Stimulated activated CD8-positive, alpha-beta memory T cell treated with anti-CD3 and anti-CD28 coated beads, Interleukin-12 subunit alpha, Interleukin-12 subunit beta, amount 100 ng/mL, for 4 hours (primary cell): ENCODE results near the gene PDE9A.
"Not testable (repeated sequence)": the region's sequence is repeated elsewhere in the genome, so short reads cannot be mapped to it uniquely, and the experiment has no call there.

Source experiments
- DNase-seq: peaks from one replicate; pipeline ENCODE4 v3.0.0-alpha.2; 2020; ENCODE audit warnings: low read depth

PDE9A gene

DNA sequence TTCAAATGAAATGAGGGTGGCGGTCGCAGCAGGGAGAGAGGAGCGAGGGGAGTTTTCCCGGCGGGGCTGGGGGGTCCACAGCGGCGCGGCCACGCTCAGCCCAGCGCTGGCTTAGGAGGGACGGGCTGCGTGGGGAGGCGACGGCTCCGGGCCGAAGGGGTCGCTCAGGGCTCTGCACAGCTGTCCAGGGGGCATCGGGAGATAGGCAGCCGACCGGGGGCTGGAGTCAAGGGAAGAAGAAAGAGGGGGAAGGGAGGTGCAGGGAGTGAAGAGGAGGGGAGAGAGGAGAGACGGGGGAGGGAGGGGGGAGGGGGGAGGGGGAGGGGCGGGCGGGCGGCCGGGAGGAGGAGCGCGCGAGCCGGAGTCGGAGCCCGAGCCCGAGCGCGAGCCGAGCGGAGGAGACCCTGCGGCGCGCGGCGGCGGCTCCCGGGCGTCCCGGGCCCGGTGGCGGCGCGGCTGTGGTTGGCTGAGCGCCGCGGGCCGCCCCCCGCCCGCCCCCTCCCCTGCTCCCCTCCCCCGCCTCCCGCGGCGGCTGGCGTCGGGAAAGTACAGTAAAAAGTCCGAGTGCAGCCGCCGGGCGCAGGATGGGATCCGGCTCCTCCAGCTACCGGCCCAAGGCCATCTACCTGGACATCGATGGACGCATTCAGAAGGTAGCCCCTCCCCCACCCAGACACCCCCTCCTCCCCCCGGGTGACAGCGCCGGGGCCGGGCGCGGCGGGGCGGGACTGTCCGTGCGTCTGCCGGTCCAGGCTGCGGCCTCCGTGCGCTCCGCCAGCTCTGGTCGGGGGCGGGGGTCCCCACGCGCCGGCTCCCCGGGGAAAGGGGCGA is at the start of gene PDE9A:
PDE9A (plus strand) TSS at position 391 of the 831 bp plus-strand sequence; CDS start at position 585, 194 bp downstream.
- DNase-seq, result no peak

DNA sequence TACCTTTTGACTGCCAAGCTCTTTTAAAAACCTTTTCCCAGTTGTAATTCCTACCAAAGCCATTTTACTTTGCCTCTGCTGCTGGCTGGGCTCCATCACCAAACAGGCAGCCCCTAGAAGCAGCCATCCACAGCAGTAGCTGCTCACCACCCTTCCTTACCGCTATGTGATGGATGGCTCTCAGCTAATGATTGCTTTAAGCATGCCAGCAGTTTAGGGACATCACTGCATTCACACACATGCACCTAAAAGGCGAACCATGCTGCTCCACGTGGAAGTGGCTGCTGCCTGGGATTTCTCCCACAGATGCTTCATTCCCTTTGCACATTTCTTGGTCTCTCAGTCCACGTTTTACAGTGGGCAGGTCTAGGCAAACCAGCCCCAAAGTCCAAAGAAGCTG is 46.3 kb upstream of the PDE9A start:
- no peak for DNase-seq

DNA sequence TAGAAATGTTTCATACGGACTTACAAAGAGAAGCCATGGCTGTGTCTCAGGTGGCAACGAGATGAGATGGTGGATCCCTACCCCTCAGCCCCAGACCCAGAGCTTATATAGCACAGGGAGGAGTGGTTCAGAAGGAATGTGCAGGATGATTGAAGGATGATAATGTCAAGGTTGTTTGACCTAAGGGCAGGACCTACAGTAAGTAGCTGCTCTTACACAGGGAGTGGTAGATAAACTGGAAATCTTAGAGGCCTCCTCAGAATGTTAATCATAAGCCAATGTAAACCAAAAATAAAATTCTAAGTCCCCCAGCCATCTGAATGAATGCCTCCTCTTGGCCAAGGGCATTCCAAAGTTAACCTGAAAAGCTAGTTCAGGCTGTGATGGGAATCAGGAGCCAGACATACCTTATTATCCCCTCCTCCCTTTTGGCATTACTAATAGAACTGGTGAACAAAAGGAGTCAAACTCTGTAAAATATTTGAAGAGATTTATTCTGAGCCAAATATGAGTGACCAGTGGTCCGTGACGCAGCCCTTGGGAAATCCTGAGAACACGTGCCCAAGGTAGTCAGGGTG is 45.8 kb upstream of the PDE9A start:
- DNase-seq, result no peak

DNA sequence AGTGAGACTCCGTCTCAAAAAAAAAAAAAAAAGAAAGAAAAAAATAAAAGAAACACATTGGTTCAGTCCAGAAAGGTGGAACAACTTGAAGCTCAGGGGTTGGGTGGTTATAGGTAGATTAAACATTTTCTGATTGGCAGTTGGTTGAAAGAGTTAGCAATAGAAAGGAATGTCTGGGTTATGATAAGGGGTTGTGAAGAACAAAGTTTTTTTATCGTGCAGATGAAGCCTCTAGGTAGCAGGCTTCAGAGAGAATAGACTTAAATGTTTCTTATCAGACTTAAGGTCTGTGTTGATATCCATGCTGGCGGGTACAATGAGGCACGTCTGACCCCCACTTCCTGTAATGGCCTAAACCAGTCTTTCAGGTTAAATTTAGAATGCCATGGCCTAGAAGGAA is 45.0 kb upstream of the PDE9A start:
- no peak for DNase-seq

DNA sequence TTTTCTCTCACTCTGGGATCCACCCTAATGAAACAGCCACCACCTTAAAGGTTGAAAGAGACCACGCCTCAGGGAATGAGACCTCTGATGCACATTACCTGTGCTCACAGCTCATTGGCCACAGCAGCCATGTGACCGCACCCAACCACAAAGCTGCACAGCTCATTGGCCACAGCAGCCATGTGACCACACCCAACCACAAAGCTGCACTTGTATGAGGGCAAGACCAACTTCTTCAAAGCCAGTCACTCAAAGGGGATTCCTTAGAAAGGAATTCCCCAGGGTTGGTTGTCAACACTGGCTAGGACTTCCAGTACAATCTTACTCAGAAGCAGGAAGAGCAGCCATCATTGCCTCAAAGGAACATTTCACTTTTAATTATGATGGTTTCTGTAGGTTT is 43.6 kb upstream of the PDE9A start:
- no peak for DNase-seq

DNA sequence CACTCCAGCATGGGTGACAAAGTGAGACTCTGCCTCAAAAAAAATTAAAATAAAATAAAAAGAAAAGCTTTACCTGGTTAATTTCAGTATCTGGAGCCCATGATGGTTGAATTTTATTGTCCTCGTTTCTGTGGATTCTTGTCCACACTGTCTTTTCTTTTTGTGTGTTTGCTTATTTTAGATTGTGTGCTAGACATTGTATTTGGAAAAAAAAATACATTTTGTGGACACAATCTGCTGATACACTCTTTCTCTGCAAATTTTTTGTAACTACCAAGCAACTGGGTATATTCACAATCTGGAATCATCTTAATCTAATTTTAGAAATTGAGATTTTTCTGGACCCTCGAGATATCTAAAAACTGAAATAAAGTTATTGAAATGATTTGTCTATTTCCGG is 41.6 kb upstream of the PDE9A start:
- no peak for DNase-seq

DNA sequence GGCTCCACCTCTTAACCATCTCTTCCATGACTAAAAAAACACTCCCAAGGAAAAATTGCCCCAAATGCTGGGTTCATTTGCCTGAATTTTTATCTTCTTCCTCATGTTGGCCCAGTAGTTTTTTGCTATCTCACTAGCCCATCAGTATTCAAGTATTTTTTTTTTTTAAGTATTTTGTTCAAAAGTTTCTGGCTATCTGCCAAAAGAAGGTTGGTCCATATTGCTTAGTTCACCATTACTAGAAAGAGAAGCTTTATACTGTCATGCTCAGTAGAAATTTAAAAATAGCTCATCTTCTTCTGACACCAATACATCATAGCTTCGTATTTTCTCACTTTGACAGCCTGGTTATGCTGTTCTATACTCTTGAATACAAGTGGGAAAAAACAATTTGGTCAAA is 41.0 kb upstream of the PDE9A start:
- DNase-seq, result no peak

DNA sequence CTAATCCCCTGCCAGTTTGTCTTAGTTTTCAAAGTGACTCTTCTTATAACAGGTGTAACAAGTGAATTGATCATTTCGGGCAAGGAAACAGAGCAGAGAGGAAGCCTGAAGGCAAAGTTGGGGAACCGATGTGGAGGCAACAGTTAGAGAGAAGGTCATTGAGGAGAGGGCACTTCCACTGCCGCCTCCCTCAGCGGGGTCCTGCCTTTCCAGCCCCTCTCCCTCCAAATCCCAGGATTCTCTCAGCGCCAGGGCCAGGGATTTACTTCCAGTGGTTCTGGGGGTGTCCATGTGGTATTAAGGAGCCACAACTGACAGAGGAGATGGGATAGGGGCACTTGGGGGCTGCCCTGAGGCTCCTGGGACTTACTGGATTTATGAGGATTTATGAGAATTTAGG is 39.7 kb upstream of the PDE9A start:
- DNase-seq, result no peak

DNA sequence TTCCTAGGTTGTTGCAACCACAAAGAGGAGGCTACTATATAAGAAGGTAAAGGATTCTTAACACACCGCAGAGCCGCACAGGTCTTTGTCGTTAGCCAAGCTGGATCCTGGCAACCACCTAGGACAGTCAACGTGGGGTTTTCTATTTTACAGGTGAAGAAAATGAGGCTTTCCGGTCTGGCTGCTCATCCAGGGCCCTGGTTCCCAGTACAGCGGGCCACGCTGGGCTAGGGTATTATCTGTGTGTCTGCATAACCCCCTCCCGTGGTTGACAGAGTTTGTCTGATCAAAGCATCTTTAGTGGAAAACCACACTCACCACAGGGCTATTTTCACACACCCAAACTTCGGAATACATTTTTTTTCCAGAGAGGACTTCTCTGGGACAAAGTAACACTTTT is 39.0 kb upstream of the PDE9A start:
- no peak for DNase-seq

DNA sequence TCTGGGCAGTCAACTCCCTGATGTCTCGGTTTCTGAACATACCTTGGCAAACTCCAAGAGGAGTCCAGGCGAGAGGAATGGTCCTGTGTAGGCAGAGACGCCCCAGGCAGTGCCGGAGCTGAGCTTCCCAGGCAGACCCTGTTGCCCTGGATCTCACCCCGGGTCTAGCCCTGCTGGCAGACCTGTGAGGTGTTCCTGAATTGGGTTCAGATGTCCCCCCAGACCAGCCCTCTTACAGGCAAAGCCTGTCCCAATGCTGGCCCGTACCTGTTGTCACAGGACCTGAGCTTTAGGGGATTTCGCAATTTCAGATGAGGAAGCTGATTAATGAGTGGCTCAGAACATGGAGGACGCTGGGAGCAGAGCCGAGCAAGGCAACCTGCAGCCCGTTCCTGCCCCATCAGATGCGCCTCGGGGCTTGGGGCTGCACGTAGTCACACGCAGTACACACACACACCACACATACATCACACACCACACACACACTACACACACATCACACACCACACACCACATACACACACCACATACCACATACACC is 38.5 kb upstream of the PDE9A start:
- DNase-seq, result peak; percentile 14

DNA sequence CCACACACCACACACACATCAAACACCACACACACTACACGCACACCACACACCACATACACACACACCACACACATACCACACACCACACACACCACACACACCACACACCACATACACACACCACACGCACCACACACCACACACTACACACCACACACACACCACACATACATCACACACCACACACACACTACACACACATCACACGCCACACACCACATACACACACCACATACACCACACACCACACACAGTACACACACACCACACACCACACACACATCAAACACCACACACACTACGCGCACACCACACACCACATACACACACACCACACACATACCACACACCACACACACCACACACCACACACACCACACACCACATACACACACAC is 38.0 kb upstream of the PDE9A start:
- not testable (repeated sequence) for DNase-seq

DNA sequence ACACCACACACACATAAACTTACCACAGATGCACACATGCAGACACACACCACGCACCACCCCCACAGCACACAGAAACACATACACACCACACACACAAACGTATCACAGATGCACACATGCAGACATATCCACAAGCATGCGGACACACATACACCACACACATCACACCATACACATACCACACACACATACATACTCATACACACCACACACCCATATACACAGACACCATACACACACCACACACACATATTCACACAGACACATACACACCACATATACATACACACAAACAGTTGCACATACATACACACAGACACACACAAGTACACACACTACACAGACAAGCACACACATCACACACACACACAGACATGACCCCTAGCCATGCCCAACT is 37.5 kb upstream of the PDE9A start:
- no peak for DNase-seq

DNA sequence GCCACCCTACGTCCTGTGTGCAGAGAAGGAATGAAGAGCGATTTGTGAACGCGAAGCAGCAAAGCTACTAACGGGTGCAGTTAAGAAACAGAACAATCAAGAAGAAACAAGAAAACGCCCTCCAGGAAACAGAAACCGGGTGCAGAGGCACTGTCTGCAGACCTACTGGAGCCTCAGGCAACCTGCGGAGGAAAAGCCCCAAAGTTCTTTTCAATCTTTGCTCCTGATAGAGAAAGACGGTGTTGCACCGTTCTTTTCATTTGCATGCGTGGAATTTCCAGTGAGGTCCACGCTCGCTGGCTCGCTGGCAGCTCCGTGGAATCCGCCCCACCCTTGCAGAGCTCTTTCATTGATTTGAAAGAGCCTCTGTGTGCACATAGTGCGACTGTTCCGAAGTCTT is 37.0 kb upstream of the PDE9A start:
- DNase-seq, result no peak

DNA sequence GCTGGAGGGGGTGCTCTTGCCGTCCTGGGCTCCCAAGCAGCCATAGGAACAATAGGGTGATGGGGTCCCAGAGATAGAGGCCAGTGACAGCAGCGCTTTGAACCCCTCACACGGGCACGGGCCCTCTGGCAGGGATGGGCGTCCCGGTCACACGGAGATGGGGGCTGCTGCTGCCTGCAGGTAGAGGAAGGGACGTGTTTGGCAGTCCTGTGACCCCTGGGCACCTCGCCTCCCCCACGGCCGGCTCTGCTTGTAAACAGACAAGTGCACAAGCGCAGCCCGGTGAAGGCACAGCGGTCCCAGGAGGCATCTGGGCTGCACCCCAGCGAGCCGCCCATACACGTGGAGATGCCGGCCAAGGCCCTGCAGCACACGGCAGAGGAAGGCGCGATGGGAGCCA is 36.5 kb upstream of the PDE9A start:
- DNase-seq, result no peak

DNA sequence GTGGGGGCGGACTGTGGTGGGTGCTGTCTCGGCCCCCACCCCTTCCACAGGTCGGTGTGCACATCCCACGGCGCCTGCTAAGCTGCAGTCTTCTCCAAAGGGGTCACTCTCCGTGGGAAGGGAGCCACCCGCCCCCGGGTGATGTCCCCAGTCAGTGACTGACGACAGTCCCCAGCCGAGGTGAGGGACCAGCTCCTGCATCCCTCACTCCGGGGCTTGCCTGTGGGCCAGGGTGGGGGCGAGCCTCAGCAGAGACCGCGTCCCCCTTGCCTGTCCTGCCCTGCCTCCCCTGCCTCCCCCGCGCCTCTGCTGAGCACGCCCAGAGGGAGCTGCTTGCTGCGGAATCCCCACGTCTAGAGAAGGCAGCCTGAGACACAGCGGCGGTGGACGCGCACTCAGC is 35.9 kb upstream of the PDE9A start:
- DNase-seq, result no peak

DNA sequence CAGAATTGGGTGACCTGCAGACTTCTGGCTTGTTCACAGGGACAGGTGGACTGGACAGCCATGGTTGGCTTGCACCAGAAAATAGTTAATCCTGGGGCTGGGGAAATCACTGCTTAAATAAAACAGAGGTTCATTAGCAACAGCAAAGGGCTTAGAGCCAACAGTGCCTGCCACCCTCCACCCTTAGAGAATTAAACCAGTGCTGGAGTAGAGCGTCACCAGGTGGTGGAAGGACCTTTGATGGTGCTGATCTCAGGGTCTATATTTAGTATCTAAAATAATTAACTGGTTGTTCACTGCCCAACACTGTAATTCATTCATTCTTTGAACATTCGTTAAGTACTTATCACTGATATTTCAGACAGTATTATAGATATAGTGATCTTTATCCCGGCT is 34.7 kb upstream of the PDE9A start:
- no peak for DNase-seq

DNA sequence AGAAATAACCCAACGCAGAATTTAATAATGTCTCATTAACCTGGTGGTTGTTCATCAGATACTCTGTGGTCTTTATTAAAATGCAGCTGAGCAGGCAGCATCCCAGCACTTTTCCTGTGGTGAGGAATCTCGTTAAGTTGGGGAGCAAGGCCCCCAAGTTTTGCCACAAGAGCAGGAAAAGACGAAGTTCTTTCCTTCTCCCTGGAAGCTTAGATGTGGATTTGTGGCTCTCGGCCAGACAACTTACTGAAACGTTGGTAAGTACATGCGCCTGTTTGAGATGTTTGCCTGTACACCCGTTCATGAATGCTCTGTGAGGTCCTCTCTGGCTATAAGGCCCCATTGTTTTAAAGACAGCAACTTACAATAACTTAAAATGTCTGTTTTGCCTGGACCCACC is 34.3 kb upstream of the PDE9A start:
- no peak for DNase-seq

DNA sequence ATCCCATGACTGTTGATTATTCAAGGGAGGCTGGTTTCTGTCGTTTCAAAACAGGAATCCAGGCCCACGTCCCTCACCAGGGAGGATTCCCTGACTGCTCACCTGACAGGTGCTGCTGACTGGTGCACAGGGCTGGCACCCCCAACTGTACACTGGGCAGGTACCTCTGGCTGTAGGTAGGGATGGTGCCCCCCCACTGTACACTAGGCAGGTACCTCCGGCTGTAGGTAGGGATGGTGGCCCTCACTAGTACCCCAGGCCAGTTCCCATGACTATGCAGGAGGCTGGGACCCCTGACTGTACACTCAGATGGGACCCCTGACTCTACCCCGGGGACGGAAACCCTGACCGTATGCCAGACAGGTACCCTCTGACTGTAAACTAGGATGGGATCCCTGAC is 33.6 kb upstream of the PDE9A start:
- no peak for DNase-seq

DNA sequence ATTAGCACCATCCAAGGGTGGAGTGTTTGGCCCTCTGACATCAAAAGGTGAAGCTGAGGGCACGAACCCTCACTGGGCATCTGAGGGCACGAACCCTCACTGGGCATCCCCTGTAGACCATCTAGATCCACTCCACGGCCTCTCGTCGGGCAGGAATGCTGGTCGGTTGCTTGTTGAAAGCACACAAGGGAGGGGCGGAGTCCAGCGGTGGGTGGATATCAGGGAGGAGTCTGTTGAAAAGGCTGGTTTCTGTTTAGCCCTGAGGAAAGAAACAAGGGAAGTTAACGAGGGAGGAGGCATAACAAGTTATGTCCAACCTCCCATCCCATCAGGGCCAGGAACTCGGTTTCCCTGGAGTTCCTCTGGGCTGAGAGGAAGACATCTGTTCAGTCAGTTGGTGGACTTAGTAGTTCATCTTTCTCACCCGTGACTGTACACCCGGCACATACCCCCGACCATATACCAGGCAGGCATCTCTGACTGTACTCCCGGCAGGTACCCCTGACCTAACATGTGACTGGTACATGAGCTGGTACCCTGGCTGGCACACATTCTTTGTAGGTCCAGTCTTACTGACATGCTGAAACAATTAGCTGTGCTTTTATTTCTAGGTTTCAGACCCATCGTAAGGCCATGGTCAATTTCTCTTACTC is 32.1 kb upstream of the PDE9A start:
- DNase-seq, result no peak

DNA sequence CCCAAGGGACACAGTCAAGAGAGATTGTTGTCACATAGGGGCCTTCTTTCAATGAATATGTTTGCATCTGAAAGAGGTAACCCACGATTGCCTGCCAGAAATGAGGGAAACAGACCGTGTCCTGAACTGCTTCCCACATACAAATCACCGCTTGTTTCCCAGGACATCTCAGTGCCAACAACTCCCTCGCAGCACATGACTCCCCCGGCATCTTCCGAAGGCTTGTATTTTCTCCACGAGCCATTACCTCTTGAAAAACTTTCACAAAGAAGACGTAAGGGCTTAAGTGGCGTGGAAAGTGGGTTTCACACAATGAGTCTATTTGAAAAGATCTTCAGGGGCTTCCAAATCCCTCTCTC is 31.6 kb upstream of the PDE9A start:
- DNase-seq, result no peak

DNA sequence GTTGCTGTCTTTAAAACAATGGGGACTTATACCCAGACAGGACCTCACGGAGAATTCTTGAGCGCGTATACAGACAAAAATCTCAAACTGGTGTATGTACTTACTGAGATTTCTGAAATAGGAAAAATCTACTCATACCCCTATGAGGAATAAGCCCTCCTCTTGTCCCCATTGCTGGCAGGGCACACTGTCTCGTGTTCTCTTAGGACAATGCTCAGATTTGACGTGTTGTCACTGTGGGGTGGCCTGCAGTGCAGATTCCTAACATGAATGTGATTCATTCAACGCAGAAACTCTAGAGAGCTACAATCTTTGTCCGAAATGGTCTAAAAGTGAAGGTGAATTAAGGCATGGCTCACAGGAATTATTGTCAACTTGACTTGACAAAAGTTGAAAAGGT is 31.1 kb upstream of the PDE9A start:
- DNase-seq, result no peak

DNA sequence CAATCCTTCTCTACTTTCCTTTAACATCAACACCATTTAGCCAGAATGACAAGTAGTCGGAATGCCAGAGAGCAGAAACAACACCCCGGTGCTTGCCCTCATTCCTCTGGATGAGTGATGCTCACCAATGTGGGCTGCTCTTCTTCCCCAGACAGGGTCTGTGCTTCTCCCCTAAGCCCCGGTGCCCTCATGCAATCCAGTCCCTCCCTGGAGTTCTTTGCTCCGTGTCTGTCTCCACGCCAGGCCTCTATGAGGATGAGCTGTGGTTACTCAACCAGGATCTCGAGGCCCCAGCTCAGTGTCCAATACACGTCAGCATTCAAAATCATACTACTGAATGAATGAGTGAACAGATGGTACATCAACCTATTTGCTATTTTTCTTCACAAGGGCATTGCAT is 29.7 kb upstream of the PDE9A start:
- no peak for DNase-seq

DNA sequence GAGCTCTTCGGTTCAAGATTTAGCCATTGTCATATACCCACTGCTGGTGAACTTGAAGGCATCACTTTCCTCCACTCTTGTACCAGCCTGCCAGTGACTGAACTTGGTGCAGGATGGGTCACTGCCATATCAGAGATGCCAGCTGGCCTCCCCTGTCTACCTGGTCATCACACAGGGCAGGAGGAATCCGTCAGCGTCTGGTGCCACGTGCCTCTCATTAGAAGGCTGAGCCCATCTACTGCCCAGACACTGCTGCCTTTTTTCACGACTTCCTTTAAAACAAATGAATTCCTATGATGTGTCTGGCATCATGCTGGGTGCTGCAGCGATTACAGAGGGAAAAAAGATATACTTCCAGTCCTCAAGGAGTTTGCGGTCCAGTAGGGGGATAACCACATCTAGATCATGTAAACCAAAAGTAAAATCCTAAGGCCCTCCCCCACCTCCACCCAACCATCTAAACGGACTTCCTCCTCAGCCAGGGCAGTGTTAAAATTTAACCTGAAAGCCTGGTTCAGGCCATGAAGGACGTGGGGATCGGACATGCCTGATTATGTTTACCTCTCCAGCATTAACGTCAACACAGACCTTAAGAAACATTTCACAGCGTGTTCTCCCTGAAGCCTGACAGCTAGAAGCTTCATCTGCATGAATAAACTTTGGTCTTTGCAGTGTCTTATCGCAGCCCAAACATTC is 29.2 kb upstream of the PDE9A start:
- DNase-seq, result no peak
